Measurements from ENCODE around the gene LONP2. TPM values are rescaled to one million over a fixed set of nuclear protein-coding genes. Genes with fewer than 3 reads are reported as not detected.

Gene LONP2
- total and polyA plus RNA-seq, 9 of the 15 experiments (the other 6 are each of a cell fraction or from before 2014, with no cell fraction given): 8.1 to 41.2 (median 25.6) TPM

DNA sequence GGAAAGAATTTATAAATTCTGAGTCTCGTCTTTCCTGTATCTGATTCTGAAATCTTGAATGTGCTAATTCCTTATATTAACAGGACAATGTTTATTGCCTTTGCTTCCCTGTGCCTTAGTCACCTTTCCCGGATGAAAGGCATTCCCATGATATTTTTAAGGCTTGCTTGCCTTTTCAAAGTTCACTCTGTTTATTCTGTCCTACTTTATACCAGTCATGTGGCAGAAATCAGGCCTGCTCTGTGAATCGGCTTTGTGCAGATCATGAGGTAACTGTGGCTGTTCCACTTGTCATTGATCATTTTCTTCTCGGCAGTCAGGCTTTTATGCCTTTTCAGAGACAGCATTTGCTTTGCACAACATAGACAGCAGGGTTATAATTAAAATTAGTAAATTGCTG, 32.0 kb downstream of the LONP2 start (continued):
- TF ChIP-seq, protein P1, sequence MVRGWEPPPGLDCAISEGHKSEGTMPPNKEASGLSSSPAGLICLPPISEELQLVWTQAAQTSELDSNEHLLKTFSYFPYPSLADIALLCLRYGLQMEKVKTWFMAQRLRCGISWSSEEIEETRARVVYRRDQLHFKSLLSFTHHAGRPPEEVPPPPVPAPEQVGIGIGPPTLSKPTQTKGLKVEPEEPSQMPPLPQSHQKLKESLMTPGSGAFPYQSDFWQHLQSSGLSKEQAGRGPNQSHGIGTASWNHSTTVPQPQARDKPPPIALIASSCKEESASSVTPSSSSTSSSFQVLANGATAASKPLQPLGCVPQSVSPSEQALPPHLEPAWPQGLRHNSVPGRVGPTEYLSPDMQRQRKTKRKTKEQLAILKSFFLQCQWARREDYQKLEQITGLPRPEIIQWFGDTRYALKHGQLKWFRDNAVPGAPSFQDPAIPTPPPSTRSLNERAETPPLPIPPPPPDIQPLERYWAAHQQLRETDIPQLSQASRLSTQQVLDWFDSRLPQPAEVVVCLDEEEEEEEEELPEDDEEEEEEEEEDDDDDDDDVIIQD (CRISPR knock-in tag; IDR thresholded peaks at IDR 0.05): no peak
- TF ChIP-seq ILK (tag; IDR thresholded peaks at IDR 0.05; ENCODE audit: borderline replicate concordance, low read depth) (no peak), OTX1 (CRISPR knock-in tag; IDR thresholded peaks at IDR 0.05) (no peak), RBBP5 (IDR thresholded peaks at IDR 0.05; ENCODE audit: borderline replicate concordance, insufficient read depth, low read length, poor library complexity, severe bottlenecking) (no peak), U2AF1 (optimal IDR thresholded peaks at IDR 0.05; ENCODE audit: low read depth, low read length) (no peak), HIVEP1 (CRISPR knock-in tag; IDR thresholded peaks at IDR 0.05) (no peak), KDM5B (IDR thresholded peaks at IDR 0.05; ENCODE audit: insufficient replicate concordance, low read depth, low read length) (no peak), JUN (IDR thresholded peaks at IDR 0.05; ENCODE audit: borderline replicate concordance, low read depth, low read length) (no peak), JUN (CRISPR knock-in tag; IDR thresholded peaks at IDR 0.05; ENCODE audit: borderline replicate concordance) (no peak), ZC3H11A (IDR thresholded peaks at IDR 0.05; ENCODE audit: low read depth, low read length) (no peak), NR4A1 (CRISPR knock-in tag; IDR thresholded peaks at IDR 0.05) (no peak), NR4A1 (tag; IDR thresholded peaks at IDR 0.05) (no peak), ZNF133 (CRISPR knock-in tag; IDR thresholded peaks at IDR 0.05) (no peak)
